ENCODE measurements around the gene SUCLG2.

DNA sequence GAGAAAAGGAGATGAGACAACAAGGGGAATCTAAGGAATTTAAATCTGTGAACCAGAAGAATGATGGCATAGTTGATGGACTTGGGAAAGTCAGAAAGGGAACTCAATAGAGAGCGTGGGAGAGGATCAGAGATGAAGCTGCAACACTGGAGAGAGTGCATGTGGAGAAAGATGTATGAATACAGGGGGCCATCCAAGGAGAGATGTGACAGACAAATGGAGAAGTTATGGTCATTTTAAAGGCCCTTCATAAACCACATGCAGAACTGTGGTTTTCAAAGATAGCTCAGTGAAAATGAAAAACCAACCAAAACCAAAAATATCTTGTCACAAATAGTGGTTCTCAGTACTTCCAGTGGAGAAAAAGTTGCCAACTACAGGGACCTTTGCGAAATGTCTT, 265.2 kb downstream of the SUCLG2 start:
- TF ChIP-seq, protein P1, sequence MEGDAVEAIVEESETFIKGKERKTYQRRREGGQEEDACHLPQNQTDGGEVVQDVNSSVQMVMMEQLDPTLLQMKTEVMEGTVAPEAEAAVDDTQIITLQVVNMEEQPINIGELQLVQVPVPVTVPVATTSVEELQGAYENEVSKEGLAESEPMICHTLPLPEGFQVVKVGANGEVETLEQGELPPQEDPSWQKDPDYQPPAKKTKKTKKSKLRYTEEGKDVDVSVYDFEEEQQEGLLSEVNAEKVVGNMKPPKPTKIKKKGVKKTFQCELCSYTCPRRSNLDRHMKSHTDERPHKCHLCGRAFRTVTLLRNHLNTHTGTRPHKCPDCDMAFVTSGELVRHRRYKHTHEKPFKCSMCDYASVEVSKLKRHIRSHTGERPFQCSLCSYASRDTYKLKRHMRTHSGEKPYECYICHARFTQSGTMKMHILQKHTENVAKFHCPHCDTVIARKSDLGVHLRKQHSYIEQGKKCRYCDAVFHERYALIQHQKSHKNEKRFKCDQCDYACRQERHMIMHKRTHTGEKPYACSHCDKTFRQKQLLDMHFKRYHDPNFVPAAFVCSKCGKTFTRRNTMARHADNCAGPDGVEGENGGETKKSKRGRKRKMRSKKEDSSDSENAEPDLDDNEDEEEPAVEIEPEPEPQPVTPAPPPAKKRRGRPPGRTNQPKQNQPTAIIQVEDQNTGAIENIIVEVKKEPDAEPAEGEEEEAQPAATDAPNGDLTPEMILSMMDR (IDR thresholded peaks at IDR 0.05), result no peak
- TF ChIP-seq, protein P2, sequence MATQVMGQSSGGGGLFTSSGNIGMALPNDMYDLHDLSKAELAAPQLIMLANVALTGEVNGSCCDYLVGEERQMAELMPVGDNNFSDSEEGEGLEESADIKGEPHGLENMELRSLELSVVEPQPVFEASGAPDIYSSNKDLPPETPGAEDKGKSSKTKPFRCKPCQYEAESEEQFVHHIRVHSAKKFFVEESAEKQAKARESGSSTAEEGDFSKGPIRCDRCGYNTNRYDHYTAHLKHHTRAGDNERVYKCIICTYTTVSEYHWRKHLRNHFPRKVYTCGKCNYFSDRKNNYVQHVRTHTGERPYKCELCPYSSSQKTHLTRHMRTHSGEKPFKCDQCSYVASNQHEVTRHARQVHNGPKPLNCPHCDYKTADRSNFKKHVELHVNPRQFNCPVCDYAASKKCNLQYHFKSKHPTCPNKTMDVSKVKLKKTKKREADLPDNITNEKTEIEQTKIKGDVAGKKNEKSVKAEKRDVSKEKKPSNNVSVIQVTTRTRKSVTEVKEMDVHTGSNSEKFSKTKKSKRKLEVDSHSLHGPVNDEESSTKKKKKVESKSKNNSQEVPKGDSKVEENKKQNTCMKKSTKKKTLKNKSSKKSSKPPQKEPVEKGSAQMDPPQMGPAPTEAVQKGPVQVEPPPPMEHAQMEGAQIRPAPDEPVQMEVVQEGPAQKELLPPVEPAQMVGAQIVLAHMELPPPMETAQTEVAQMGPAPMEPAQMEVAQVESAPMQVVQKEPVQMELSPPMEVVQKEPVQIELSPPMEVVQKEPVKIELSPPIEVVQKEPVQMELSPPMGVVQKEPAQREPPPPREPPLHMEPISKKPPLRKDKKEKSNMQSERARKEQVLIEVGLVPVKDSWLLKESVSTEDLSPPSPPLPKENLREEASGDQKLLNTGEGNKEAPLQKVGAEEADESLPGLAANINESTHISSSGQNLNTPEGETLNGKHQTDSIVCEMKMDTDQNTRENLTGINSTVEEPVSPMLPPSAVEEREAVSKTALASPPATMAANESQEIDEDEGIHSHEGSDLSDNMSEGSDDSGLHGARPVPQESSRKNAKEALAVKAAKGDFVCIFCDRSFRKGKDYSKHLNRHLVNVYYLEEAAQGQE (IDR thresholded peaks at IDR 0.05), result no peak
- TF ChIP-seq EP300 (IDR thresholded peaks at IDR 0.05) (no peak), ZC3H11A (IDR thresholded peaks at IDR 0.05) (no peak), POLR2A (IDR thresholded peaks at IDR 0.05; ENCODE audit: low read length) (no peak), ZFP36 (IDR thresholded peaks at IDR 0.05; ENCODE audit: borderline replicate concordance, partially characterized antibody) (no peak), KDM1A (IDR thresholded peaks at IDR 0.05; ENCODE audit: low read depth) (no peak), MYC (IDR thresholded peaks at IDR 0.05; ENCODE audit: borderline replicate concordance, low read length) (no peak)
- TF ChIP-seq, protein P3, sequence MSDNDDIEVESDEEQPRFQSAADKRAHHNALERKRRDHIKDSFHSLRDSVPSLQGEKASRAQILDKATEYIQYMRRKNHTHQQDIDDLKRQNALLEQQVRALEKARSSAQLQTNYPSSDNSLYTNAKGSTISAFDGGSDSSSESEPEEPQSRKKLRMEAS (IDR thresholded peaks at IDR 0.05), result no peak
